Vagina (tissue), 2 donors: ENCODE results near the gene XKR7. TPM values are rescaled to one million over a fixed set of nuclear protein-coding genes. Genes with fewer than 3 reads are reported as not detected.

Source experiments
- DNase-seq, 2 donors: peaks; one replicate each; pipeline ENCODE4 v3.0.0-alpha.2; 2017; ENCODE audit errors: extremely low spot score in 2 of 2
- H3K27ac ChIP-seq: fragments of 200-600 bp; sonication (generic); one replicate; pipeline ENCODE4 v1.5.1; 2019
- H3K27me3 ChIP-seq: fragments of 200-600 bp; sonication (generic); one replicate; pipeline ENCODE4 v1.5.1; 2019
- H3K36me3 ChIP-seq, 2 donors: fragments of 200-600 bp; sonication (generic); one replicate each; pipeline ENCODE4 v1.5.1; 2017 to 2019
- H3K4me1 ChIP-seq: fragments of 200-600 bp; sonication (generic); one replicate; pipeline ENCODE4 v1.5.1; 2019
- H3K4me3 ChIP-seq, 2 donors: fragments of 200-600 bp; sonication (generic); 1 replicate in 1 of 2; 2 replicates in 1 of 2; pipeline ENCODE4 v1.5.1; 2016 to 2019
- H3K9me3 ChIP-seq: fragments of 200-600 bp; sonication (generic); one replicate; pipeline ENCODE4 v1.5.1; 2019
- CTCF ChIP-seq, 3 experiments: fragments of 450-650 bp in 2 of 3; fragments of 200-600 bp in 1 of 3; sonication (generic) in 1 of 3; IDR thresholded peaks; one replicate each; pipeline ENCODE4 v1.5.1; 2017 to 2019; ENCODE audit warnings: antibody characterized with exemption in 3 of 3, mild to moderate bottlenecking in 2 of 3, moderate library complexity in 2 of 3
- POLR2A ChIP-seq, 2 donors: fragments of 450-650 bp; IDR thresholded peaks; one replicate each; pipeline ENCODE4 v1.6.1; 2017; ENCODE audit warnings: antibody characterized with exemption in 2 of 2, mild to moderate bottlenecking in 2 of 2, moderate library complexity in 2 of 2
- POLR2AphosphoS5 ChIP-seq, 2 donors: sonication (generic); formaldehyde crosslinking; IDR thresholded peaks; one replicate each; pipeline ENCODE4 v1.9.0; 2017; ENCODE audit warnings: antibody characterized with exemption in 2 of 2, mild to moderate bottlenecking in 2 of 2, low read depth in 1 of 2; ENCODE audit not compliant: insufficient read depth in 1 of 2
- intact Hi-C: fragments of 100-400 bp; cut with DNase I; formaldehyde crosslinking; loops from one replicate; pipeline ENCODE4 v1.15.1; 2023
- total RNA-seq: library from RNA; depleted of rRNA; stranded (reverse); fragments of >200 nt; gene quantifications from one replicate; pipeline ENCODE4 v1.2.3, GENCODE V29; 2016

Gene XKR7
- total RNA-seq, 1 donor from 2014 or later: not detected

- no peak overlapping the region for H3K4me3 ChIP-seq
- no peaks in the 10 kb centered on the region for H3K4me1 ChIP-seq
- no peaks in the 10 kb centered on the region for H3K9me3 ChIP-seq
- no peaks in the 10 kb centered on the region for H3K36me3 ChIP-seq
- H3K27ac ChIP-seq: no peak overlapping the region
- intact Hi-C loops: no loop called here
- no peak for TF ChIP-seq POLR2AphosphoS5 (IDR thresholded peaks at IDR 0.05; ENCODE audit: insufficient read depth in 1 of 2, low read depth in 1 of 2)
- TF ChIP-seq POLR2A (IDR thresholded peaks at IDR 0.05): no peak
- TF ChIP-seq CTCF (IDR thresholded peaks at IDR 0.05): no peak
- no peak for DNase-seq
- H3K27me3 ChIP-seq: no peaks in the 10 kb centered on the region
Observed at GRCh38 chr20:31979713-31980426, 11.9 kb downstream of the XKR7 start.

- DNase-seq: no peak
- Histone ChIP-seq H3K4me1 (no peaks in the 10 kb centered on the region), H3K27ac (no peak overlapping the region), H3K27me3 (no peaks in the 10 kb centered on the region), H3K36me3 (no peaks in the 10 kb centered on the region), H3K4me3 (no peak overlapping the region), H3K9me3 (no peaks in the 10 kb centered on the region)
- intact Hi-C loops: no loop called here
- TF ChIP-seq POLR2A (IDR thresholded peaks at IDR 0.05) (no peak), CTCF (IDR thresholded peaks at IDR 0.05) (no peak), POLR2AphosphoS5 (IDR thresholded peaks at IDR 0.05; ENCODE audit: insufficient read depth in 1 of 2, low read depth in 1 of 2) (no peak)
Observed at GRCh38 chr20:31981784-31982183, 13.8 kb downstream of the XKR7 start.

- intact Hi-C loops: no loop called here
- no peaks in the 10 kb centered on the region for H3K36me3 ChIP-seq
Observed at GRCh38 chr20:31984981-31985471, 17.1 kb downstream of the XKR7 start.

GRCh38 chr20:31987744-31988143 is 19.8 kb downstream of the XKR7 start:
- Histone ChIP-seq H3K36me3 (no peaks in the 10 kb centered on the region), H3K4me1 (no peaks in the 10 kb centered on the region), H3K9me3 (no peaks in the 10 kb centered on the region), H3K27me3 (no peaks in the 10 kb centered on the region), H3K27ac (no peak overlapping the region), H3K4me3 (no peak overlapping the region)
- DNase-seq: no peak
- intact Hi-C loops: no loop called here
- TF ChIP-seq POLR2AphosphoS5 (IDR thresholded peaks at IDR 0.05; ENCODE audit: insufficient read depth in 1 of 2, low read depth in 1 of 2): no peak

More at GRCh38 chr20:31984981-31985471, 17.1 kb downstream of the XKR7 start:
- Histone ChIP-seq H3K27me3 (no peaks in the 10 kb centered on the region), H3K27ac (no peak overlapping the region), H3K9me3 (no peaks in the 10 kb centered on the region), H3K4me3 (no peak overlapping the region), H3K4me1 (no peaks in the 10 kb centered on the region)
- TF ChIP-seq CTCF (IDR thresholded peaks at IDR 0.05) (no peak), POLR2AphosphoS5 (IDR thresholded peaks at IDR 0.05; ENCODE audit: insufficient read depth in 1 of 2, low read depth in 1 of 2) (no peak), POLR2A (IDR thresholded peaks at IDR 0.05) (no peak)
- DNase-seq: no peak

GRCh38 chr20:31988430-31989015 is 20.6 kb downstream of the XKR7 start:
- Histone ChIP-seq H3K27ac (no peak overlapping the region), H3K4me1 (no peaks in the 10 kb centered on the region), H3K4me3 (no peak overlapping the region), H3K36me3 (no peaks in the 10 kb centered on the region), H3K9me3 (no peaks in the 10 kb centered on the region), H3K27me3 (no peaks in the 10 kb centered on the region)
- no peak for DNase-seq
- TF ChIP-seq CTCF (IDR thresholded peaks at IDR 0.05) (no peak), POLR2AphosphoS5 (IDR thresholded peaks at IDR 0.05; ENCODE audit: insufficient read depth in 1 of 2, low read depth in 1 of 2) (no peak), POLR2A (IDR thresholded peaks at IDR 0.05) (no peak)
- intact Hi-C loops: no loop called here
